ENCODE data around the gene ACOX1.
A peak's percentile ranks its signal among the peaks of the same experiment; 100 is the strongest.

Gene ACOX1

GRCh38 chr17:75983501-75984181 is 4.7 kb upstream of the ACOX1 start (continued):
- no peak for TF ChIP-seq ZNF549 (tag by site-specific recombination; IDR thresholded peaks at IDR 0.05)
- no peak for TF ChIP-seq RBAK (tag by site-specific recombination; IDR thresholded peaks at IDR 0.05)
- no peak for TF ChIP-seq ZNF513 (tag by site-specific recombination; IDR thresholded peaks at IDR 0.05)
- no peak for TF ChIP-seq ZNF747 (tag by site-specific recombination; IDR thresholded peaks at IDR 0.05)
- no peak for TF ChIP-seq ZNF391 (tag by site-specific recombination; IDR thresholded peaks at IDR 0.05; ENCODE audit: borderline replicate concordance, low read depth)
- TF ChIP-seq YY2 (tag by site-specific recombination; IDR thresholded peaks at IDR 0.05) = 0 out of 2 replicates have a peak, but pooled peaks have one; percentile 7
- TF ChIP-seq ZBTB17 (tag by site-specific recombination; IDR thresholded peaks at IDR 0.05) = peak; percentile 85
- no peak for TF ChIP-seq ZBTB21 (tag by site-specific recombination; IDR thresholded peaks at IDR 0.05)
- TF ChIP-seq PBX3 (CRISPR knock-in tag; IDR thresholded peaks at IDR 0.05) = no peak
- TF ChIP-seq OSR2 (tag by site-specific recombination; IDR thresholded peaks at IDR 0.05) = no peak
- TF ChIP-seq ZBTB1 (tag by site-specific recombination; IDR thresholded peaks at IDR 0.05) = no peak
- TF ChIP-seq HOXA7 (CRISPR knock-in tag; IDR thresholded peaks at IDR 0.05; ENCODE audit: borderline replicate concordance) = no peak
- no peak for TF ChIP-seq ZNF670 (tag by site-specific recombination; IDR thresholded peaks at IDR 0.05; ENCODE audit: low read depth)
- no peak for TF ChIP-seq ZNF24 (tag by site-specific recombination; IDR thresholded peaks at IDR 0.05)
- TF ChIP-seq ZNF362 (tag by site-specific recombination; IDR thresholded peaks at IDR 0.05) = no peak
- no peak for TF ChIP-seq ZNF114 (tag by site-specific recombination; IDR thresholded peaks at IDR 0.05)
- no peak for TF ChIP-seq ZNF404 (tag by site-specific recombination; IDR thresholded peaks at IDR 0.05)
- TF ChIP-seq YY1 (tag by site-specific recombination; IDR thresholded peaks at IDR 0.05) = no peak
- no peak for TF ChIP-seq ZNF138 (tag by site-specific recombination; IDR thresholded peaks at IDR 0.05; ENCODE audit: borderline replicate concordance)
- no peak for TF ChIP-seq ZFP41 (tag by site-specific recombination; IDR thresholded peaks at IDR 0.05; ENCODE audit: borderline replicate concordance)
- TF ChIP-seq ZBTB49 (tag by site-specific recombination; IDR thresholded peaks at IDR 0.05; ENCODE audit: low read depth) = no peak
- TF ChIP-seq ZFP37 (tag by site-specific recombination; IDR thresholded peaks at IDR 0.05) = no peak
- TF ChIP-seq ZNF16 (tag by site-specific recombination; IDR thresholded peaks at IDR 0.05; ENCODE audit: low read depth) = no peak
- TF ChIP-seq ZNF398 (tag by site-specific recombination; IDR thresholded peaks at IDR 0.05) = no peak
- TF ChIP-seq ZBTB8A (tag by site-specific recombination; IDR thresholded peaks at IDR 0.05) = no peak
- no peak for TF ChIP-seq ZNF175 (tag by site-specific recombination; IDR thresholded peaks at IDR 0.05)
- no peak for TF ChIP-seq ZNF341 (tag by site-specific recombination; IDR thresholded peaks at IDR 0.05; ENCODE audit: low read depth)
- no peak for TF ChIP-seq ZNF626 (tag by site-specific recombination; IDR thresholded peaks at IDR 0.05)
- no peak for TF ChIP-seq ZNF704 (tag by site-specific recombination; IDR thresholded peaks at IDR 0.05)
- TF ChIP-seq ZNF654 (tag by site-specific recombination; IDR thresholded peaks at IDR 0.05; ENCODE audit: low read depth) = no peak
- TF ChIP-seq KLF17 (tag by site-specific recombination; IDR thresholded peaks at IDR 0.05) = no peak

All from HEK293 (cell line).